Measurements from ENCODE around the gene CAPZA3. TPM values are rescaled to one million over a fixed set of nuclear protein-coding genes. Genes with fewer than 3 reads are reported as not detected.
"Not testable (repeated sequence)": the region's sequence is repeated elsewhere in the genome, so short reads cannot be mapped to it uniquely, and the experiment has no call there.

CAPZA3 gene
- total and polyA plus RNA-seq, 8 donors = 1.8 to 7.3 (median 3.2) TPM; not detected in 4

DNA sequence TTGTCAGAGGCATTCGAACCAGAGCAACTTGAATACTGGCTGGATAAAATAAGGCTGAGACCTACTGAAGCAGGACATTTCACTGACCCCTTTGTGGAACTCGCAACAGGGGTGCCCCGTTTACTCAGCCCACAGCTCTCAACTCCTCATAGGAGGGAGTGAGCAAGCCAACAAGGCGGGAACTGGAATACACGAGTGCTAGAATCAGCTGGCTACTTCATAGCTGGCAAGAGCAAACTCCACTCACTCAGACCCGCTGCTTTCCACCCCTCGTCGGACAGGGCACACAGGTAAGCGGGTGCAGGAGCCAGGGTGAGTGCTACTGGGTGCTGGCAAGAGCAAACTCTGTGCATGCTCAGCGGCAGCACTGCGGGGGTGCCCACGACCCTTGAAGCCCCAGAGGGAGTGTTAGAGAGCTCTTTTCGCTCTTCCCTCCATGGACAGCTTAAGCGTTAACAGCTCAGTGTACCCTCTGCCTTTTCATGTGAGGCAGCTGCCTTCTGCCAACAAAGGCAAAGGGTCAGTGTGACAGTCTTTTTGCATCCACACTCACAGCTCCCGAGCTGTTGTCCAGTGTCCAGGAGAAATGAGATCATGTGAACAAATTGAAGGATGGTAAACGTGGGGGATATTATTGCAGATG, 15.7 kb downstream of the CAPZA3 start:
- TF ChIP-seq POLR2AphosphoS5 (IDR thresholded peaks at IDR 0.05) = no peak
- TF ChIP-seq, protein P1, sequence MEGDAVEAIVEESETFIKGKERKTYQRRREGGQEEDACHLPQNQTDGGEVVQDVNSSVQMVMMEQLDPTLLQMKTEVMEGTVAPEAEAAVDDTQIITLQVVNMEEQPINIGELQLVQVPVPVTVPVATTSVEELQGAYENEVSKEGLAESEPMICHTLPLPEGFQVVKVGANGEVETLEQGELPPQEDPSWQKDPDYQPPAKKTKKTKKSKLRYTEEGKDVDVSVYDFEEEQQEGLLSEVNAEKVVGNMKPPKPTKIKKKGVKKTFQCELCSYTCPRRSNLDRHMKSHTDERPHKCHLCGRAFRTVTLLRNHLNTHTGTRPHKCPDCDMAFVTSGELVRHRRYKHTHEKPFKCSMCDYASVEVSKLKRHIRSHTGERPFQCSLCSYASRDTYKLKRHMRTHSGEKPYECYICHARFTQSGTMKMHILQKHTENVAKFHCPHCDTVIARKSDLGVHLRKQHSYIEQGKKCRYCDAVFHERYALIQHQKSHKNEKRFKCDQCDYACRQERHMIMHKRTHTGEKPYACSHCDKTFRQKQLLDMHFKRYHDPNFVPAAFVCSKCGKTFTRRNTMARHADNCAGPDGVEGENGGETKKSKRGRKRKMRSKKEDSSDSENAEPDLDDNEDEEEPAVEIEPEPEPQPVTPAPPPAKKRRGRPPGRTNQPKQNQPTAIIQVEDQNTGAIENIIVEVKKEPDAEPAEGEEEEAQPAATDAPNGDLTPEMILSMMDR (IDR thresholded peaks at IDR 0.05) = no peak
- TF ChIP-seq EP300 (IDR thresholded peaks at IDR 0.05) = no peak
- no peak for TF ChIP-seq POLR2A (IDR thresholded peaks at IDR 0.05)
- H3K36me3 ChIP-seq = no peaks in the 10 kb centered on the region
- H3K27me3 ChIP-seq = no peaks in the 10 kb centered on the region
- H3K9me3 ChIP-seq = no peaks in the 10 kb centered on the region
- intact Hi-C loops (cut with DNase I; ENCODE audit: low total_unique reads) = no loop called here
- H3K27ac ChIP-seq = peak overlapping the region in 1 of 5 donors; percentile 14
- peaks cover 0 to 22% (median 14%) of the 10 kb centered on the region in 4 donors for H3K4me1 ChIP-seq
- 52 to 61% (median 59%) methylated on average over 16 of the region's 16 CpGs for WGBS, 5 donors
- DNase-seq = peak in 1 of 2 donors; percentile 29
- peak overlapping the region in 1 of 4 donors; percentile 9 for H3K4me3 ChIP-seq

DNA sequence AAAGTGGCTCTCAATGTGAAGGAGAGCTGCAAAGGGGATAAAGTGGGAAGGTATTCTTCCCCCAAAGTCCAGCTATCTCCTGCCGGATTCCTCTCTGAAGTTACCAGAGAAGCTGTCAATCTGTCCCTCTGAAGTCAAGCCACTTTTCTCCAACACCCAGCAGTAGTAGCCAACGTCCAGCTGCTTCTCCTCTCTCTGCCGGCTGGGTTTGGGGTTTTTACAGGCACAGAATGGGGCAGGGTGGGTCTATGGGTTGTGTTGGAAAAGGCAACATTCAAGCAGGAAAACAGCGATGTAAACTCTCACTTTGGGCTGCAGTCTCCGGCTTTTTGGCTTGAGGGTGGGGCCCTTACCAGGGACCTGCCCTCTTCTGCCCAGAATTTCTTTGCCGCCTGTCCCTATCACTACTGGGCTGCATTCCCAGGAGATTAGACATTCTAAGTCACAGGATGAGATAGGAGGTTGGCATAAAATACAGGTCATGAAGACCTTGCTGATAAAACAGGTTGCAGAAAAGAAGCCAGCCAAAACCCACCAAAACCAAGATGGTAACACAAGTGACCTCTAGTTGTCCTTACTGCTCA, 16.3 kb downstream of the CAPZA3 start:
- H3K27ac ChIP-seq = no peak overlapping the region
- TF ChIP-seq EP300 (IDR thresholded peaks at IDR 0.05) (no peak), POLR2A (IDR thresholded peaks at IDR 0.05) (no peak), POLR2AphosphoS5 (IDR thresholded peaks at IDR 0.05) (peak in 2 of 3 donors; percentile 14 to 24)
- TF ChIP-seq, protein P1 (IDR thresholded peaks at IDR 0.05) = no peak

DNA sequence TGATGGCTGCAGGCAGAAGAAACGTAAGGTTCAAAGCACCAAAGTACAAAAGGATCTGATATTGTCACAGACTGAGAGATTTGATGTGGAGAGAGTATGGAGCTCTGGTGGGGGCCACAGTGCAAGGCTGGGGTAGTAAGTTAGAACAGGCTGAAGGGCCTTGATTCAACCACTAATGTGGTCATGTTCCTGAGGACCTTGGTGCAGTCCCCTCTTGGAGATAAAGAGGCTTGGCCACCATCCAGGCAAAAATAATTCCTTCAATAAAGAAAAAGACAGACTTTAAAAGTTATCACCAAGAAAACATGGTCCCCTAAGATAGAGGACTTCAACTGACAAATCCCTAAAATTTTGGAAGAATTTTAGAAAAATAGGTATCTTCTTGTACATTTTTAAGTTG, 17.4 kb downstream of the CAPZA3 start:
- intact Hi-C loops (cut with DNase I; ENCODE audit: low total_unique reads) = no loop called here
- WGBS, 5 donors = 70 to 91% (median 89%) methylated on average over 1 of the region's 1 CpG
- Histone ChIP-seq H3K27me3 (no peaks in the 10 kb centered on the region), H3K27ac (no peak overlapping the region), H3K4me1 (peaks cover 0 to 22% (median 14%) of the 10 kb centered on the region in 4 donors), H3K9me3 (no peaks in the 10 kb centered on the region), H3K4me3 (no peak overlapping the region), H3K36me3 (no peaks in the 10 kb centered on the region)
- DNase-seq = no peak
- no peak for TF ChIP-seq POLR2AphosphoS5 (IDR thresholded peaks at IDR 0.05)

More for the DNA sequence above, 16.3 kb downstream of the CAPZA3 start:
- intact Hi-C loops (cut with DNase I; ENCODE audit: low total_unique reads) = no loop called here
- 42 to 66% (median 57%) methylated on average over 6 of the region's 6 CpGs for WGBS, 5 donors
- no peak for DNase-seq
- Histone ChIP-seq H3K4me1 (peaks cover 0 to 22% (median 14%) of the 10 kb centered on the region in 4 donors), H3K4me3 (peak overlapping the region in 1 of 4 donors; percentile 9), H3K27me3 (no peaks in the 10 kb centered on the region), H3K36me3 (no peaks in the 10 kb centered on the region), H3K9me3 (no peaks in the 10 kb centered on the region)

DNA sequence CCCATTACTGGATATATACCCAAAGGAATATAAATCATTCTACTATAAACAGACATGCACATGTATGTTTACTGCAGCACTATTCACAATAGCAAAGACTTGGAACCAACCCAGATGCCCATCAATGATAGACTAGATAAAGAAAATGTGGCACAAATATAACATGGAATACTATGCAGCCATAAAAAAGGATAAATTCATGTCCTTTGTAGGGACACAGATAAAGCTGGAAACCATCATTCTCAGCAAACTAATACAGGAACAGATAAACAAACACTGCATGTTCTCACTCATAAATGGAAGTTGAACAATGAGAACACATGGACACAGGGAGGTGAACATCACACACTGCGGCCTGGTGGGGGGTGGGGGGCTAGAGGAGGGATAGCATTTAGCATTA, 28.6 kb downstream of the CAPZA3 start:
- H3K4me1 ChIP-seq; DNase-seq; intact Hi-C loops (cut with DNase I; ENCODE audit: low total_unique reads); H3K36me3 ChIP-seq; H3K27me3 ChIP-seq; H3K27ac ChIP-seq; H3K4me3 ChIP-seq: not testable (repeated sequence)
- 49 to 91% (median 84%) methylated on average over 1 of the region's 1 CpG for WGBS, 5 donors
- H3K9me3 ChIP-seq = peaks cover 0 to 22% (median 13%) of the 10 kb centered on the region in 4 donors

DNA sequence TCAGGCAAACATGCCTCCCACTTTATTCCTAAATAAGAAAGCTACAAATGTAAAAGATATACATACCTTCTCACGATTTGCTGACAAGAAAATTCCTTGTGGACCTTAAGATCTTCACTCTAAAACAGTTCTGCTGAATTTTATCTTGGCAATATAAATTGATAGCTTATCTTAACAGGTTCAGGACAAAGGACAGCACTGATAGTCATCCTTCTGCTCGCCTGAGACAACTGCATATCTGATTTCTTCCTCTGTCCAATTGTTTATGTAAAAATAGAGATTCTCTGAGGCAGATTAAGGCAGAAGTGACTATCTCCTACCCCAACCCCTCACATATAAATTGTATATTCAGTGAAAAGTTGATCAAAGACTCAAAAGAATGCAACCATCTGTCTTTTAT, 44.9 kb downstream of the CAPZA3 start:
- TF ChIP-seq EP300 (IDR thresholded peaks at IDR 0.05) (no peak), POLR2AphosphoS5 (IDR thresholded peaks at IDR 0.05) (no peak), POLR2A (IDR thresholded peaks at IDR 0.05) (no peak)
- TF ChIP-seq, protein P1 (IDR thresholded peaks at IDR 0.05) = no peak
- H3K36me3 ChIP-seq = no peaks in the 10 kb centered on the region
- DNase-seq = no peak
- 35 to 60% (median 49%) methylated on average over 2 of the region's 2 CpGs for WGBS, 5 donors
- H3K9me3 ChIP-seq = peaks cover 0 to 17% (median 9%) of the 10 kb centered on the region in 4 donors
- H3K4me3 ChIP-seq = no peak overlapping the region
- H3K4me1 ChIP-seq = no peaks in the 10 kb centered on the region
- H3K27me3 ChIP-seq = no peaks in the 10 kb centered on the region
- intact Hi-C loops (cut with DNase I; ENCODE audit: low total_unique reads) = no loop called here
- no peak overlapping the region for H3K27ac ChIP-seq

DNA sequence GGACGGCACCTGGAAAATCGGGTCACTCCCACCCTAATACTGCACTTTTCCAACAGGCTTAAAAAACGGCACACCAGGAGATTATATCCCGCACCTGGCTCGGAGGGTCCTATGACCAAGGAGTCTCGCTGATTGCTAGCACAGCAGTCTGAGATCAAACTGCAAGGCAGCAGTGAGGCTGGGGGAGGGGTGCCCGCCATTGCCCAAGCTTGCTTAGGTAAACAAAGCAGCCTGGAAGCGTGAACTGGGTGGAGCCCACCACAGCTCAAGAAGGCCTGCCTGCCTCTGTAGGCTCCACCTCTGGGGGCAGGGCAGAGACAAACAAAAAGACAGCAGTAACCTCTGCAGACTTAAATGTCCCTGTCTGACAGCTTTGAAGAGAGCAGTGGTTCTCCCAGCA, 47.5 kb downstream of the CAPZA3 start:
- H3K27me3 ChIP-seq; intact Hi-C loops (cut with DNase I; ENCODE audit: low total_unique reads); DNase-seq; H3K4me3 ChIP-seq; H3K27ac ChIP-seq; H3K4me1 ChIP-seq; H3K36me3 ChIP-seq: not testable (repeated sequence)
- WGBS, 5 donors = 89 to 96% (median 94%) methylated on average over 3 to 8 of the region's 8 CpGs
- peaks cover 0 to 13% (median 7%) of the 10 kb centered on the region in 4 donors for H3K9me3 ChIP-seq
